Measurements from ENCODE around the gene HK3.

DNA sequence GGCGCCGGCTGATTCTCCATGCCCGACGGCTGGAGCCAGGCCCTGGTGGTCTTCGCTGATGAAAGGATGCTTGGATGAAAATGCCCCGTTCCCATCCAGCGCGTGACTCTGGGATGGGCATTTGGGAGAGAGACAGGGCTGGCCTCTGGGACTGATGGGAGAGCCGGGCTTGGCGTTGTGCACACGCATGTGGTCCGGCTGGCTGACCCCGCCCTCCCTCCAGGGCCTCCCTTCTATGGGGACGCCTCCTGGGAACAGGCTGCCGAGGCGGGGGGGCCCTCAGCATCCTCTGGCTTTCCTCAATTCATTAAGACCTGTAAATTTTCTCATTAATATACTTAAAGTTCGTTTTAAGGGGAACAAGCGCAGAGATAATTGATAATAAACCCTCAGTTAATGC, 52.0 kb downstream of the HK3 start:
- TF ChIP-seq CTCF (conservative IDR thresholded peaks at IDR 0.05; ENCODE audit: low read length) (no peak), EZH2phosphoT487 (IDR thresholded peaks at IDR 0.05; ENCODE audit: borderline replicate concordance) (no peak)
